GM10847 (cell line): ENCODE measurements around the gene CDK1.

Source experiments
- POLR2A ChIP-seq: IDR thresholded peaks from 2 replicates; pipeline ENCODE4 v1.6.1; 2011; ENCODE audit not compliant: insufficient read length; ENCODE audit errors: extremely low read depth

Gene CDK1

GRCh38 chr10:60821656-60822055 lies 43.4 kb downstream of the CDK1 start:
- no peak for TF ChIP-seq POLR2A

GRCh38 chr10:60822809-60823208 lies 44.5 kb downstream of the CDK1 start:
- no peak for TF ChIP-seq POLR2A

- TF ChIP-seq POLR2A: no peak
Measured at GRCh38 chr10:60823324-60823723, 45.0 kb downstream of the CDK1 start.

DNA sequence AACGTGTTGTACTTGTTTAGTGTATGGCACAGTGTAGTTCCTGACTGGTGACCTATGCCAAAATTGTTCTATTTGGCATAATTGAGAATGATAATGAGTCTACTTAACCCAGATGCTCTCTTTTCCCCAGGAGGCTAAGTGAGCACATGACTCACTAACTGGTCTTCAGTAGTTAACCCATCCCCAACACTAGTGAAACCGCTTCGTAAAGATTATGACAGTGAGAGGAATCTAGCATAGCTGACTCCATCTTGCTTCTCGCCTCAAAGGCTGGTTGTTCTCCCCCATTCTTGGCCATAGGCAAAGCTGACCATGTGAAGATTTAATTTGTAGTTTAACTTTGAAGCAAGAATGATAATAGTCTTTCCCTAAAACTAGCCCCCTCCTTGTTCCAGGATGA lies 47.2 kb downstream of the CDK1 start:
- TF ChIP-seq POLR2A: no peak

- TF ChIP-seq POLR2A: no peak
Measured at GRCh38 chr10:60827791-60828488, 49.7 kb downstream of the CDK1 start.

DNA sequence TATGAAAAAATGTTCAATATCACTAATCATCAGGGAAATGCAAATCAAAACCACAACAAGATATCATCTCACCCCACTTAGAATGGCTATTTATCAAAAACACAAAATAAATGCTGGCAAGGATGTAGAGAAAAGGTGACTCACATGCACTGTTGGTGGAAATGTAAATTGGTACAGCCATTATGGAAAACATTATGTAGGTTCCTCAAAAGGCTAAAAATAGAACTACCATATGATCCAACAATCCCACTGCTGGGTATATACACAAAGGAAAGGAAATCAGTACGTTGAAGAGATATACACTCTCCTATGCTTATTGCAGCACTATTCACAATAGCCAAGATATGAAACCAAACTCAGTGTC lies 50.2 kb downstream of the CDK1 start:
- TF ChIP-seq POLR2A: no peak

- TF ChIP-seq POLR2A: no peak
Measured at GRCh38 chr10:60834401-60834800, 56.1 kb downstream of the CDK1 start.

- TF ChIP-seq POLR2A: no peak
Measured at GRCh38 chr10:60835049-60835448, 56.8 kb downstream of the CDK1 start.

GRCh38 chr10:60842694-60843093 lies 64.4 kb downstream of the CDK1 start:
- TF ChIP-seq POLR2A: no peak
